Measurements from ENCODE around the gene SLC6A11. TPM values are rescaled to one million over a fixed set of nuclear protein-coding genes. Genes with fewer than 3 reads are reported as not detected.

SLC6A11 gene
- total and polyA plus RNA-seq, 7 donors = 0.06 TPM; not detected in 6

- peaks cover 5 to 37% (median 6%) of the 10 kb centered on the region in 3 donors for H3K27me3 ChIP-seq (ENCODE audit: insufficient read depth in 3 of 3, low read length in 2 of 3)
These were observed 541 bp upstream of the SLC6A11 start for GRCh38 chr3:10815487-10815886.

GRCh38 chr3:10816863-10817253 lies 830 bp downstream of the SLC6A11 start:
- H3K9me3 ChIP-seq = no peaks in the 10 kb centered on the region
- no peak for DNase-seq

More at GRCh38 chr3:10815487-10815886, 541 bp upstream of the SLC6A11 start:
- no peak for DNase-seq
- intact Hi-C loops (cut with DNase I) = no loop called here
- Histone ChIP-seq H3K27ac (no peak overlapping the region), H3K9me3 (no peaks in the 10 kb centered on the region), H3K36me3 (ENCODE audit: insufficient read depth in 1 of 2, low read depth in 1 of 2) (no peaks in the 10 kb centered on the region), H3K4me3 (peak overlapping the region; percentile 52), H3K4me1 (no peaks in the 10 kb centered on the region)
- ATAC-seq = no peak
- no peak for TF ChIP-seq CTCF (IDR thresholded peaks at IDR 0.05)
- 76 to 79% (median 79%) methylated on average over 10 of the region's 10 CpGs for WGBS, 3 donors

GRCh38 chr3:10817506-10817905 lies 1.5 kb downstream of the SLC6A11 start:
- no peak for DNase-seq
- no peak overlapping the region for H3K4me3 ChIP-seq
- no peaks in the 10 kb centered on the region for H3K36me3 ChIP-seq (ENCODE audit: insufficient read depth in 1 of 2, low read depth in 1 of 2)
- 40 to 45% (median 42%) methylated on average over 11 of the region's 11 CpGs for WGBS, 3 donors
- H3K9me3 ChIP-seq = no peaks in the 10 kb centered on the region
- no peaks in the 10 kb centered on the region for H3K4me1 ChIP-seq
- ATAC-seq = no peak
- TF ChIP-seq CTCF (IDR thresholded peaks at IDR 0.05) = no peak
- no peak overlapping the region for H3K27ac ChIP-seq
- intact Hi-C loops (cut with DNase I) = no loop called here
- peaks cover 5 to 34% (median 6%) of the 10 kb centered on the region in 3 donors for H3K27me3 ChIP-seq (ENCODE audit: insufficient read depth in 3 of 3, low read length in 2 of 3)

More at GRCh38 chr3:10816863-10817253, 830 bp downstream of the SLC6A11 start:
- TF ChIP-seq CTCF (IDR thresholded peaks at IDR 0.05) = no peak
- H3K4me3 ChIP-seq = no peak overlapping the region
- 62 to 70% (median 64%) methylated on average over 10 of the region's 10 CpGs for WGBS, 3 donors
- no peak overlapping the region for H3K27ac ChIP-seq
- peaks cover 5 to 37% (median 6%) of the 10 kb centered on the region in 3 donors for H3K27me3 ChIP-seq (ENCODE audit: insufficient read depth in 3 of 3, low read length in 2 of 3)
- no peaks in the 10 kb centered on the region for H3K4me1 ChIP-seq
- no peak for ATAC-seq
- no peaks in the 10 kb centered on the region for H3K36me3 ChIP-seq (ENCODE audit: insufficient read depth in 1 of 2, low read depth in 1 of 2)
- intact Hi-C loops (cut with DNase I) = no loop called here

GRCh38 chr3:10822055-10822454 lies 6.0 kb downstream of the SLC6A11 start:
- H3K4me1 ChIP-seq = no peaks in the 10 kb centered on the region
- no peaks in the 10 kb centered on the region for H3K36me3 ChIP-seq (ENCODE audit: insufficient read depth in 1 of 2, low read depth in 1 of 2)
- intact Hi-C loops (cut with DNase I) = no loop called here
- peaks cover 2% of the 10 kb centered on the region for H3K9me3 ChIP-seq
- no peak overlapping the region for H3K4me3 ChIP-seq
- DNase-seq (no peak), ATAC-seq (no peak)
- no peak overlapping the region for H3K27ac ChIP-seq
- 72 to 81% (median 78%) methylated on average over 5 of the region's 5 CpGs for WGBS, 3 donors
- TF ChIP-seq CTCF (IDR thresholded peaks at IDR 0.05) = no peak
- H3K27me3 ChIP-seq (ENCODE audit: insufficient read depth in 3 of 3, low read length in 2 of 3) = peaks cover 0 to 14% (median 0%) of the 10 kb centered on the region in 3 donors

Data from psoas muscle (tissue), 8 donors.